22Rv1 (cell line): ENCODE data around the gene THBS4.

Experiments
- CTCF ChIP-seq: fragments of 450-650 bp; IDR thresholded peaks from 2 replicates; pipeline ENCODE4 v1.5.1; 2017; ENCODE audit warnings: mild to moderate bottlenecking
- ZFX ChIP-seq: fragments of 450-650 bp; IDR thresholded peaks from 2 replicates; pipeline ENCODE4 v1.6.1; 2017; ENCODE audit warnings: antibody characterized with exemption, borderline replicate concordance

- TF ChIP-seq CTCF (no peak), ZFX (no peak)
Measured at GRCh38 chr5:80078921-80079320, 43.8 kb downstream of the THBS4 start.
